Activated naive CD8-positive, alpha-beta T cell treated with anti-CD3 and anti-CD28 coated beads, Interleukin-2, amount 50 U/mL, for 24 hours (primary cell): ENCODE measurements around the gene CLPX.

Experiments
- ATAC-seq: fragments of 150-1000 bp; cut with Tn5 transposase; one replicate; pipeline ENCODE4 v1.10.0; 2021
- DNase-seq: peaks from one replicate; pipeline ENCODE4 v3.0.0; 2021
- H3K27ac Mint-ChIP-seq: one replicate; pipeline ENCODE4 v1.8.0; 2021; ENCODE audit warnings: mild to moderate bottlenecking, mixed read lengths
- H3K27me3 Mint-ChIP-seq: one replicate; pipeline ENCODE4 v1.8.0; 2021; ENCODE audit warnings: mixed read lengths
- H3K36me3 Mint-ChIP-seq: one replicate; pipeline ENCODE4 v1.8.0; 2021; ENCODE audit warnings: low read depth, mixed read lengths
- H3K4me1 Mint-ChIP-seq: one replicate; pipeline ENCODE4 v1.8.0; 2021; ENCODE audit warnings: mixed read lengths
- H3K4me3 Mint-ChIP-seq: one replicate; pipeline ENCODE4 v1.8.0; 2021; ENCODE audit warnings: mild to moderate bottlenecking, moderate library complexity, mixed read lengths
- H3K9me3 Mint-ChIP-seq: one replicate; pipeline ENCODE4 v1.8.0; 2021; ENCODE audit warnings: mixed read lengths

The CLPX gene

DNA sequence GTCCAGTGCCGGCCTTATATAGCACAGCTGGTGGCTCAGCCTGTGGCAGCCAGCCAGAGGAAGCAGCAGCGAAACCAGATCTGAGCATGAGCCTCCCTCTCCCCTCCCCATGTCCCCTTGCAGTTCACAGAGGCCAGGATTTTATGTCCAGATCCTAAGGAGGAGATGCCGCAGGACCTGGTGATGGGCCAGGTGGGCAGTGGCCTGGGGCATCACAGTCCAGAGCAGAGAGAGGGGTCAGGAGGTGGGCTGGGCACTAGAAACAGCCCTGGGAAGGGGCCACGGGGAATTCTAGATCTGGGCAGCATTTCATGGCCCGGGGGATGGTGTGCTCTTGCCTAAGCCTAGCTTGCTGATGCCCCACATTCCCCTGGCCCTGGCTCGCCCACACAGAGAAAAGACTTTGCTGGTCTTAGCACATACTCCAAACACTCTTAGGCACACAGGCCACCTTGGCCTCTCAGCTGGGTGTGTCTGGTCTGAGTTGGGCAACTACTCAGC is 26.4 kb upstream of the CLPX start:
- Mint-ChIP-seq H3K9me3 (no peaks in the 10 kb centered on the region), H3K27me3 (no peaks in the 10 kb centered on the region), H3K4me3 (no peak overlapping the region), H3K27ac (no peak overlapping the region), H3K4me1 (peaks cover 4% of the 10 kb centered on the region), H3K36me3 (no peaks in the 10 kb centered on the region)
- no peak for ATAC-seq
- DNase-seq, result no peak

DNA sequence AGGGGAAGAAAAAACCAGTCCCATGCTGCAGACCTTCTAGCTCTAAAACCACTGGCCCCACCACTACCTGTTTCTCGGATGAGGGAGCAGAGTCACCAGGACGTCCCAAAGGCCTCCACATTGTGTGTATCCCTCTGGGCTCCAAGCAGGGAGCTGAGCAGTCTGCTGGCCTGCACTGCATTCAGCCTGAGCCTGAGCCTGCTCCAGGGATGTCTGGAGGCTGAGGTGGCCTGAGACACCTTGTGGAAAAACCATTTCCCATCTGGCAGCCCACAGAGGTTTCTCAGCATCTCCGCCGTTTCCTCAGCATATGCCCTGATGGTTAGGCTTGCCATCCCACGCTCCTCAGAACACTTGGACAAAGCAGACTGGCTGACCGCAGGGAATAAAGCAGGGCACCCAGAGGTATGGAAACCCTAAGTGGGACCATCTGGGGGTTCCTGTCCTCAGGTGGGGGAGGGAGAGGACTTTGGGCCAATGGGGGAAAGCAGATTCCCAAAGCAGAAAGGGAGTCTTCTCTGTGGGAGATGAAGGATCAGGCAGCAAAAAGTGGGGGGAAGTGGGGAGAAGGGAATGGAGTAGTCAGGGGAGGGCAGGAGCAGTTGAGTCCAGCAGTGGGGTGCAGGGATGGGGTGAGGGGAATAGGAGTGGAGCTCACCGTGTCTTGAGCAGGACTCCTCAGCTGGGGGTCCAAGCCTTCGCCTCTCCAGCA is 25.8 kb upstream of the CLPX start, which contains the start of gene CILP:
TSS of gene CILP (minus strand) at position 704 of the 712 bp plus-strand sequence. CDS start 1,718 bp downstream, outside the sequence.
- Mint-ChIP-seq H3K36me3 (no peaks in the 10 kb centered on the region), H3K4me3 (no peak within 1 kb of the TSS), H3K9me3 (no peaks in the 10 kb centered on the region), H3K27ac (no peak within 1 kb of the TSS), H3K27me3 (no peaks in the 10 kb centered on the region), H3K4me1 (peaks cover 4% of the 10 kb centered on the region)
- DNase-seq (no peak), ATAC-seq (no peak)

DNA sequence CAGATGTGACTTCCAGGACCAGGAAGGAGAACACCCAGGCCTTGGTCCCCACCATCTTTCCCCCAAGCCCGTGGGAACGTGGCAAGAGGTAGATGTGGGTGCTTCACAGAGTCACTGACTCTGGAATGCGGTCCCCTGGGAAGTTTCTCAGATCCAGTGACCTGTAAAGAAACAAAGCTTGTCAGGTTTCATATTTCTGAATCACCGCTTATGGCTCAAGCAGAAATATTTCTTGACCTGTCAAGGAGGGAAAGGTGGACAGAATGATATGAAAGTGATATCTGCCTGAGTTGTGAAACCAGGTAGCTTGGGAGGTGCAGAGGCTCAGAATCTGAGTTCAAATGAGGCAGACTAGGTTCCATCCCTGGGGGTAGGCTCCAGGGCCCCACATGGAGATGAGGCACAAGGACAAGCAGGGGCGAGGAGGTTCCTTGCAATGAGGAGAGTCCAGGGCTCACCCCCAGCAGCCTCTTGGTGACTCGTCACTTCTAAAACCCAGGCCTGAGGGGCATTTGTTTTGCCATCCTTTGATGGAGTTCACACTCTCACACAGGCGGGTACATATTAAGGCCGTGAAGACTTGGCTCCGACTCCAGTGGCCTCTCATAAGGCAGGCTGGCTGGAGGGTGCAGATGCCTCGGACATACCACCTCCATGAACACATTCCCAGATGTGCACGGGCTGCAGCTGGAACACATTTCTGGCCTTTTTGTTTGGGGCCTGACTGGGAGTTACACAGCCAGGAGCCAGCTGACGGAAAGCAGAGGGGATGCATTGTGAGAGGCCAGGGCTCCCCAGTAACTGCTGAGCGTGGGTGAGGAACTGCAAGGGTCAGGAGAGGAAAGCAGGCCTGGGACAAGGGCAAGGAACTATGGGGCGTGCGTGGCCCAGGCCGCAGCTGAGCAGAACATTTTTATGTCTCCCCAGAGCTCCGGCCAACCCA is 24.8 kb upstream of the CLPX start:
- H3K36me3 Mint-ChIP-seq, result no peaks in the 10 kb centered on the region
- H3K4me1 Mint-ChIP-seq, result peaks cover 4% of the 10 kb centered on the region
- DNase-seq (no peak), ATAC-seq (no peak)
- H3K27me3 Mint-ChIP-seq, result no peaks in the 10 kb centered on the region
- no peaks in the 10 kb centered on the region for H3K9me3 Mint-ChIP-seq
- H3K4me3 Mint-ChIP-seq, result no peak overlapping the region
- no peak overlapping the region for H3K27ac Mint-ChIP-seq

DNA sequence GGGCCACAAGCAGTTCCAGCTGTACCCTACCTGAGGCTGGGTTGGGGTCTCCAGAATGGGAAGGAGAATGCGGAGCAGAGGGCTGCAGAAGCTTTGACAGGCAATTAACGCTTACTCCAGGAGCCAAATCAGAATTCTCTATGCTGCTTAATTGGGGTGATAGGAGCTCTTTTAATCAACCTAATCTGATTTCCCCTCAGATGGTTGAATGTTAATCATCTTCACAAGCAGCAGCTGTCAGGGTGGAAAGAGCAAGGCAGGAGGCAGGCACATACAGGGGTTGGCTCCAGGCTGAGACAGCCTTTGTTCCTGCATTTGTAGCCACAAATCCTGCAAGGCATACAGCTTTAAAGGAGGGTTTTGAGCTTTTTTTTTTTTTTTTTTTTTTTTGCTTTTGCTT is 23.5 kb upstream of the CLPX start:
- H3K36me3 Mint-ChIP-seq, result no peaks in the 10 kb centered on the region
- H3K27me3 Mint-ChIP-seq, result no peaks in the 10 kb centered on the region
- H3K9me3 Mint-ChIP-seq, result no peaks in the 10 kb centered on the region
- no peak overlapping the region for H3K4me3 Mint-ChIP-seq
- DNase-seq (no peak), ATAC-seq (no peak)
- peaks cover 4% of the 10 kb centered on the region for H3K4me1 Mint-ChIP-seq
- H3K27ac Mint-ChIP-seq, result no peak overlapping the region

DNA sequence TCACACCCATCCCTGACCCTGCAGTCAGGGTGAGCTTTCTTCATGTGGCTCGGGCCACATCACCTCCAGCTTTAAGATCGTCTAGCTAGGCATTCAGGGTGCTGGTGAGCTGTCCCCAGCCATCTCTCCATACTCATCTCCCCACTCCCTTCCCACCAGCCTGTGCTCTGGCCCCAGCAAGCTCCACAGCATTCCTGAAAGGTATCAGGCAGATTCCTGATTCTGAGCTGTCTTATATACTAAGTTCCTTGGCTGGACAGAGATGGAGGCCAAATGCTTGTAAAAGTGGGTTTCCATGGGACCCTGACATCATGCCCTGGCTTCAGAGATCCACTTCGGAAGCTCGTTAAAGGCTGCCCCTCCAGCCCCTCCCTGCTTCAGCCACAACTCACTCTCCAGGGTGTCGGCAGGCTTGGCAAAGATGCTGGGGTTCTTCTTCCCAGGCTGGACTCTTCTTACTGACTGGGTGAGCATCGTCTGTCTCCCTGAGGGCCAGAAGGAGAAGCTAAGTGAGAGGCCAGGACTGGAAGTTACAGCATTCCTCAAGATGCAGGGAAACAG is 22.2 kb upstream of the CLPX start:
- H3K9me3 Mint-ChIP-seq, result no peaks in the 10 kb centered on the region
- H3K4me3 Mint-ChIP-seq, result no peak overlapping the region
- H3K36me3 Mint-ChIP-seq, result no peaks in the 10 kb centered on the region
- peaks cover 4% of the 10 kb centered on the region for H3K4me1 Mint-ChIP-seq
- H3K27ac Mint-ChIP-seq, result no peak overlapping the region
- DNase-seq, result no peak
- no peak for ATAC-seq
- H3K27me3 Mint-ChIP-seq, result no peaks in the 10 kb centered on the region

DNA sequence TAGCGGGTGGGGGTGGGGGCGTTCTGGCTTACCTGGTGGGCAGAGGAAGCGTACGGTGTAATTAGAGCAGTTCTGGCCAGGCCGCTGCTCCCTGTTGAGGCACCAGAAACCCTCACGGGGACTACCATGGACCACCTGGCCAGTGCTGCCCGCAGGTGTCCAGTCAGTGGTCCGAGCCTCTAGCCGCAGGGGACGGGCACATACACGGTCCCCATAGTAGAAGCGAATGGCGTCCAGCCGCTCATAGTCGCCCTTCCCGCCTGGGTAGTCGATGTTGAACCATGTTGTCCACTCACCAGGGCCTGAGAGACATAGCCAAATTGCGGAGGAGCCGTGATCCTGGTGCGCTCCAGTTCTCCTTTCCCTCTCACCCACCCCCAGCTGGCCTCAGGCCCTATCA is 21.6 kb upstream of the CLPX start:
- Mint-ChIP-seq H3K36me3 (no peaks in the 10 kb centered on the region), H3K27me3 (no peaks in the 10 kb centered on the region), H3K27ac (no peak overlapping the region), H3K4me1 (no peaks in the 10 kb centered on the region), H3K4me3 (no peak overlapping the region), H3K9me3 (no peaks in the 10 kb centered on the region)
- DNase-seq (no peak), ATAC-seq (no peak)

DNA sequence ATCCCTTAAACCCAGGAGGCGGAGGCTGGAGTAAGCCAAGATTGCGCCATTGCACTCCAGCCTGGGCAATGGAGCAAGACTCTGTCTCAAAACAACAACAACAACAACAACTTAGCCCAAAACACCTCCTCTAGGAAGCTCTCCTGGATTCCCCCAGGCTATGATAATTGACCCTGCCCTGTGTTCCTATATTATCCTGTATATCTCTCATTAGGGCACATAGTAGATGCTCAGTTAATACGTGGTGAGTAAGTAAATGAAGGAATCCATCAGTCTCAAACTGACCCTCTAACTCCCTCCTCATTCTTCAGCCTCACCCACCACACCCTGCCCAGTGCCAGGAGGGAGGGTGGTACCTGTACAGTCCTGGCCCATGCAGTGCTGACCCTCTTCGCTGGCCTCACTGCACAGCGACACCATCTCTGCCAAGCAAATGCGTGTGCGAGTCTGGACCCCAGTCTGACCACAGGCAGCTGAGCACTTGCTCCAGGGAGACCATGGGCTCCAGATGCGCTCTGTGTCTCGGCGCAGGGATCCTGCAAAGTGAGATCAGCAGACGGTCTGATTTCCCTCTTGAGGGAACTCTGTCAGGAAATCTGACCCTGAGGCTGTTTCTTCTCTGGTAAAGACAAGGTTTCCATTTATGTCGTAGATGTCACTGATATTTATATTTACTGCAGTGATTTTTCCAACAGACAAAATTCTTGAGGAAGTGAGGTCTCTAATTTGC is 20.0 kb upstream of the CLPX start:
- no peak for ATAC-seq
- H3K9me3 Mint-ChIP-seq, result no peaks in the 10 kb centered on the region
- H3K4me1 Mint-ChIP-seq, result no peaks in the 10 kb centered on the region
- H3K27me3 Mint-ChIP-seq, result no peaks in the 10 kb centered on the region
- no peaks in the 10 kb centered on the region for H3K36me3 Mint-ChIP-seq
- H3K4me3 Mint-ChIP-seq, result no peak overlapping the region
- H3K27ac Mint-ChIP-seq, result no peak overlapping the region
- no peak for DNase-seq

DNA sequence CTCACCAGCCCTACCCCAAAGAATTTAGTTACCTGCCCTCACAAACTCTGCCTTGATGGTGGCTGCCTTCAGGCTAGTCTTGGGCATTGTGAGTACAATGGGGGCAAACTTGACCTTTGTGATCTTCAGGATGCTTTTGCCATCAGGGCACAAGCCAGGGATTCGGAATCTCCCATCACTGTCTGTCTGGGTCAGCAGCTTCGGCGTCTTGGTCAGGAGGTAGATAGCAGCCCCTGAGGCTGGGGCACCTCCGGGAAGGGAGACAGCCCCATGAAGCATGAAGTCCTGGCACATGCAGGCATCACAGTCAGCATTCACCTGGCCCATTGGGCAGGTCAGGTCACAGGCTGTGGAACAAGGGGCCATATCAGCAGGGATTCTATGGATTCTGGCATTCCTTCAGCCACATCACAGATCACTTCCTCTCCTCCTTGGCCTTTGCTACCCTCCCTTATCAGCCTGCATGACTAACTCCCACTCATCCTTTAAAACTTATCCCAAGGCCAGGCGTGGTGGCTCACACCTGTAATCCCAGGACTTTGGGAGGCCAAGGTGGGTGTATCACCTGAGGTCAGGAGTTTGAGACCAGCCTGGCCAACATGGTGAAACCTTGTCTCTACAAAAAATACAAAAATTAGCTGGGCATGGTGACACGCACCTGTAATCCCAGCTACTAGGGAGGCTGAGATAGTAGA is 19.2 kb upstream of the CLPX start:
- Mint-ChIP-seq H3K4me1 (no peaks in the 10 kb centered on the region), H3K36me3 (no peaks in the 10 kb centered on the region), H3K9me3 (no peaks in the 10 kb centered on the region), H3K27me3 (no peaks in the 10 kb centered on the region), H3K27ac (no peak overlapping the region), H3K4me3 (no peak overlapping the region)
- DNase-seq (no peak), ATAC-seq (no peak)

DNA sequence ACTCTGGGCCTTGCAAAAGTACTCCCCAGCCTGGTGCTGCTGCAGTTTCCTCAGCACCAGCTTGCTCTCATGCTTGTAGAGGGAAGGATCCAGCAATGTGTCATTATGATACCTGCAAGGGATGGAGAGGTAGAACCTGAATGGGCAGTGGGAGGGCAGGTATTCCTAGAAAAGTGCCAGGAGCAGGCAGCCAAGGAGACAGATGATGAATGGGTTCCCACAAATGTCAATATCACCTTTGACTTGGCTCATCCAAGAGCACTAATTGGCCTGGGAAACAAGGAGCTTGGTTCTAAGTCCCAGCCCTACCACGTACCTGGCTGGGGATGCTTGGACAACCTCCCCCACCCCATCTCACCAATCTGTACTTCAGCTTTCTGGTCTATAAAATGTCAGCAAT is 16.8 kb upstream of the CLPX start:
- DNase-seq, result no peak
- H3K4me3 Mint-ChIP-seq, result no peak overlapping the region

DNA sequence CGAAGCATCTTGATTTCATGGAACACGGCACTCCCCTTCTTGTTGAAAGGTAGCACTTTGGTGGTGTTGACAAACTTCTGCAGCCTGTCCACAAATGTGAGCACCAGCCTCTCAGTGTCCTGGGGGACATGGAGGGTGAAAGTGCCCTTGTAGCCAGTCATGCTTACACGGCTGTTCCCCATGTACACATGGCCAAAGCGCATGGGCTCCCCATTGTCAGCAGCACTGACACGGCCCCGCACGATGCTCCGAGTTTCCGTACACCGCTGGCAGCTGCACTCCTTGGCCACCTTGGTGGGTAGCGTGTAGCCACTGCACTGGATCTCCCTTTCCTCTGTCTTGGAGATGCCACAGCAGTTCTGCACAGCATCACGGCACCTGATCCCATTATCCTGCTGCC is 13.4 kb upstream of the CLPX start:
- Mint-ChIP-seq H3K27me3 (no peaks in the 10 kb centered on the region), H3K36me3 (no peaks in the 10 kb centered on the region), H3K4me1 (no peaks in the 10 kb centered on the region), H3K27ac (no peak overlapping the region), H3K9me3 (no peaks in the 10 kb centered on the region), H3K4me3 (no peak overlapping the region)
- DNase-seq (no peak), ATAC-seq (no peak)

More for the DNA sequence above, 16.8 kb upstream of the CLPX start:
- no peak for ATAC-seq
- H3K9me3 Mint-ChIP-seq, result no peaks in the 10 kb centered on the region
- no peaks in the 10 kb centered on the region for H3K4me1 Mint-ChIP-seq
- H3K36me3 Mint-ChIP-seq, result no peaks in the 10 kb centered on the region
- no peak overlapping the region for H3K27ac Mint-ChIP-seq
- no peaks in the 10 kb centered on the region for H3K27me3 Mint-ChIP-seq

DNA sequence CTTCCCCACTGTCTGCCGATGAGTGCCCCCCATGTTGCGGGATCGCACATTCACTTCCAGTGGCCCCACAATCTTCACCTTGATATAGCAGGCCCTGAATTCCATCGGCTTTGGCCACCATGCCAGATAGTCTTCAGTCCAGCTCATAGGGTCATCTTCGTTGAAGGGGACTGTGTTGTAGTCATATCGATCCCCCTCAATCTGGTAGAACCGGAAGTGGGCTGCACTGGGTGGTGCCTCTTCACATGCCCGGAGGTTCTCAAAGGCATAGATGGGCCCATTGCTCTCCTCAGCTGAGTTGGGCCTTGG is 12.1 kb upstream of the CLPX start:
- no peak overlapping the region for H3K27ac Mint-ChIP-seq
- H3K27me3 Mint-ChIP-seq, result no peaks in the 10 kb centered on the region
- no peak overlapping the region for H3K4me3 Mint-ChIP-seq
- DNase-seq (no peak), ATAC-seq (no peak)
- H3K36me3 Mint-ChIP-seq, result no peaks in the 10 kb centered on the region
- no peaks in the 10 kb centered on the region for H3K4me1 Mint-ChIP-seq
- no peaks in the 10 kb centered on the region for H3K9me3 Mint-ChIP-seq

DNA sequence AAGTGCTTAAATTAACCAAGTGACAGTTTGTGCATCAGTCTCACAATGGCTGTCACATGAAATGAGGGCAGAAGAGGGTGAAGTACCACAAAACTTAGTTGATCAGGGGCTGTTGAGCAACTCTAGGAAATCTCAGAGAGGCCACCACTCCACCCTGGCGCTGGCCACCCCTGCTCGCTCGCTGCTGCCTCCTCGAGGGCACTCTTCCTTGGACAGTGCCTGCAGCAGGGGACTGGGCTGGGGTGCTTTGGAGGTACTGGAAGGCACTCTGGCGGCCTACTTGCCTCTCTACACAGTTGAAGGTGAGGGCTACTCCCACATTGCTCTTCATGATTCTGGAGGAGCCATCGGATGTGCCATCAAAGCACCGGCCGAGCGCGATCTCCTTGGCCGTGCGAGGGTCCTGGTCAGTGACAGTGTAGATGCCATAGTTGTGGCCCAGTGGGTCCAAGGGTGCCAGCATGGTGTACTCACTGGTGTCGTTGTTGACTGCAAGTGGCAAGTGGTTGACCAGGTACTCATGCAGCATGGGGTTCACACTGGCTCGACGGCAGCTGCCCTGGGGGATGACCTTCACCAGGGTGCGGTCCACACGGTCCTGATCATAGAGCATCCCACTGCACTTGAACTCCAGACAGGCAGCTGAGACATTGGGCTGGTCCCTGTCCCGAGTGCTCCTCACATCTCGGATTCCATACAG is 11.6 kb upstream of the CLPX start:
- H3K4me1 Mint-ChIP-seq, result no peaks in the 10 kb centered on the region
- DNase-seq (no peak), ATAC-seq (no peak)
- no peak overlapping the region for H3K27ac Mint-ChIP-seq
- H3K36me3 Mint-ChIP-seq, result no peaks in the 10 kb centered on the region
- H3K9me3 Mint-ChIP-seq, result no peaks in the 10 kb centered on the region
- no peak overlapping the region for H3K4me3 Mint-ChIP-seq
- no peaks in the 10 kb centered on the region for H3K27me3 Mint-ChIP-seq

DNA sequence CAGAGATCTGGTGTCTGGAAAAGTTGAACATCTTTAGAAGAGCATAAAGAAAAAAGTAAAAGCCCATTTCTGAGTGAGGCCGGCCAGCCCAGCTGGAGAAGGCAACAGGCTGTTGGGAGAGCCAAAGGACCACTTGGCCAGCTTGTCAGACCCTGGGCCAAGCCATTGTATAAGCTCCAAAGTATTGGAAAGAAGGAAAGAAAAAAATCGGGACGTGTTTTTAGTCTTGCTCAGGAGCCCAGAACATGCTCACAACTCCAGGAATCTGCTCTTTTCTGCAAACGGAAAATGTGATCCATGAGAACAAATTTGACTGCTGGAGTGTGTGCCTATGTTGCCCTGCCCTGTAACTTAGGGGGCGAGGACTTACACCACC is 10.4 kb upstream of the CLPX start:
- Mint-ChIP-seq H3K4me3 (no peak overlapping the region), H3K36me3 (no peaks in the 10 kb centered on the region), H3K27me3 (no peaks in the 10 kb centered on the region), H3K9me3 (no peaks in the 10 kb centered on the region), H3K4me1 (no peaks in the 10 kb centered on the region), H3K27ac (no peak overlapping the region)
- no peak for ATAC-seq
- no peak for DNase-seq
